Skeletal muscle satellite cell (primary cell): ENCODE data around the gene RGS6.

Experiments used
- H3K27me3 ChIP-seq: 2 replicates; pipeline ENCODE4 v1.7.0; 2013; ENCODE audit warnings: low read length; ENCODE audit not compliant: control insufficient read depth, insufficient read depth
- H3K36me3 ChIP-seq: 2 replicates; pipeline ENCODE4 v1.7.0; 2013; ENCODE audit warnings: mild to moderate bottlenecking, control low read depth, low read length; ENCODE audit not compliant: insufficient read depth
- H3K4me1 ChIP-seq: 2 replicates; pipeline ENCODE4 v1.7.0; 2013; ENCODE audit warnings: low read length; ENCODE audit not compliant: control insufficient read depth, insufficient read depth
- H3K4me2 ChIP-seq: 2 replicates; pipeline ENCODE4 v1.7.0; 2013; ENCODE audit warnings: mild to moderate bottlenecking, low read length
- H3K4me3 ChIP-seq: 2 replicates; pipeline ENCODE4 v1.7.0; 2013; ENCODE audit warnings: low read length
- H3K9ac ChIP-seq: 2 replicates; pipeline ENCODE4 v1.7.0; 2013; ENCODE audit warnings: mild to moderate bottlenecking, low read depth, low read length, moderate library complexity
- H3K9me3 ChIP-seq: replicated peaks from 2 replicates; pipeline ENCODE4 v1.7.0; 2013; ENCODE audit warnings: mild to moderate bottlenecking, control low read depth, low read length

RGS6 gene

GRCh38 chr14:72261068-72261467 is 328.8 kb downstream of the RGS6 start:
- Histone ChIP-seq H3K4me3 (no peak overlapping the region), H3K27me3 (no peaks in the 10 kb centered on the region), H3K9ac (no peak overlapping the region), H3K36me3 (no peaks in the 10 kb centered on the region), H3K9me3 (no peaks in the 10 kb centered on the region), H3K4me2 (no peak overlapping the region), H3K4me1 (no peaks in the 10 kb centered on the region)

- Histone ChIP-seq H3K27me3 (no peaks in the 10 kb centered on the region), H3K4me1 (no peaks in the 10 kb centered on the region), H3K36me3 (no peaks in the 10 kb centered on the region), H3K4me2 (no peak overlapping the region), H3K9me3 (no peaks in the 10 kb centered on the region), H3K4me3 (no peak overlapping the region), H3K9ac (no peak overlapping the region)
Measured at GRCh38 chr14:72262771-72263170, 330.5 kb downstream of the RGS6 start.

- Histone ChIP-seq H3K9ac (no peak overlapping the region), H3K4me2 (no peak overlapping the region), H3K27me3 (no peaks in the 10 kb centered on the region), H3K36me3 (no peaks in the 10 kb centered on the region), H3K9me3 (no peaks in the 10 kb centered on the region), H3K4me1 (no peaks in the 10 kb centered on the region), H3K4me3 (no peak overlapping the region)
Measured at GRCh38 chr14:72264716-72265115, 332.5 kb downstream of the RGS6 start.

GRCh38 chr14:72270147-72270727 is 338.0 kb downstream of the RGS6 start:
- Histone ChIP-seq H3K36me3 (no peaks in the 10 kb centered on the region), H3K4me3 (no peak overlapping the region), H3K4me2 (no peak overlapping the region), H3K9me3 (no peaks in the 10 kb centered on the region), H3K4me1 (no peaks in the 10 kb centered on the region), H3K9ac (no peak overlapping the region), H3K27me3 (no peaks in the 10 kb centered on the region)

GRCh38 chr14:72270749-72271148 is 338.5 kb downstream of the RGS6 start:
- H3K9me3 ChIP-seq = no peaks in the 10 kb centered on the region
- H3K4me3 ChIP-seq = no peak overlapping the region
- no peaks in the 10 kb centered on the region for H3K4me1 ChIP-seq
- no peak overlapping the region for H3K9ac ChIP-seq
- no peak overlapping the region for H3K4me2 ChIP-seq
- no peaks in the 10 kb centered on the region for H3K36me3 ChIP-seq
- no peaks in the 10 kb centered on the region for H3K27me3 ChIP-seq

- Histone ChIP-seq H3K4me2 (no peak overlapping the region), H3K36me3 (no peaks in the 10 kb centered on the region), H3K4me1 (no peaks in the 10 kb centered on the region), H3K9ac (no peak overlapping the region), H3K27me3 (no peaks in the 10 kb centered on the region), H3K4me3 (no peak overlapping the region), H3K9me3 (no peaks in the 10 kb centered on the region)
Measured at GRCh38 chr14:72275242-72275641, 343.0 kb downstream of the RGS6 start.

- Histone ChIP-seq H3K4me3 (no peak overlapping the region), H3K4me1 (no peaks in the 10 kb centered on the region)
Measured at GRCh38 chr14:72278316-72278715, 346.1 kb downstream of the RGS6 start.

GRCh38 chr14:72284176-72284575 is 351.9 kb downstream of the RGS6 start:
- H3K36me3 ChIP-seq = no peaks in the 10 kb centered on the region
- H3K9ac ChIP-seq = no peak overlapping the region
- no peaks in the 10 kb centered on the region for H3K9me3 ChIP-seq
- no peak overlapping the region for H3K4me2 ChIP-seq
- no peaks in the 10 kb centered on the region for H3K4me1 ChIP-seq
- H3K27me3 ChIP-seq = no peaks in the 10 kb centered on the region
- H3K4me3 ChIP-seq = no peak overlapping the region

More at GRCh38 chr14:72278316-72278715, 346.1 kb downstream of the RGS6 start:
- Histone ChIP-seq H3K4me2 (no peak overlapping the region), H3K9me3 (no peaks in the 10 kb centered on the region), H3K9ac (no peak overlapping the region), H3K27me3 (no peaks in the 10 kb centered on the region), H3K36me3 (no peaks in the 10 kb centered on the region)

GRCh38 chr14:72290241-72290640 is 358.0 kb downstream of the RGS6 start:
- Histone ChIP-seq H3K4me1 (no peaks in the 10 kb centered on the region), H3K36me3 (no peaks in the 10 kb centered on the region), H3K27me3 (peaks cover 3% of the 10 kb centered on the region), H3K9me3 (no peaks in the 10 kb centered on the region), H3K4me2 (no peak overlapping the region), H3K4me3 (no peak overlapping the region), H3K9ac (no peak overlapping the region)

GRCh38 chr14:72291908-72292688 is 359.9 kb downstream of the RGS6 start:
- Histone ChIP-seq H3K4me2 (no peak overlapping the region), H3K9me3 (no peaks in the 10 kb centered on the region), H3K27me3 (peaks cover 3% of the 10 kb centered on the region), H3K9ac (no peak overlapping the region), H3K4me1 (no peaks in the 10 kb centered on the region), H3K4me3 (no peak overlapping the region), H3K36me3 (no peaks in the 10 kb centered on the region)

- no peaks in the 10 kb centered on the region for H3K9me3 ChIP-seq
- no peak overlapping the region for H3K4me2 ChIP-seq
- no peaks in the 10 kb centered on the region for H3K4me1 ChIP-seq
- H3K4me3 ChIP-seq = no peak overlapping the region
- no peaks in the 10 kb centered on the region for H3K36me3 ChIP-seq
- H3K9ac ChIP-seq = no peak overlapping the region
- H3K27me3 ChIP-seq = peaks cover 3% of the 10 kb centered on the region
Measured at GRCh38 chr14:72292689-72293024, 360.4 kb downstream of the RGS6 start.

GRCh38 chr14:72301352-72301751 is 369.1 kb downstream of the RGS6 start:
- no peaks in the 10 kb centered on the region for H3K4me1 ChIP-seq

More at GRCh38 chr14:72301352-72301751, 369.1 kb downstream of the RGS6 start:
- Histone ChIP-seq H3K27me3 (no peaks in the 10 kb centered on the region), H3K4me2 (no peak overlapping the region), H3K9me3 (no peaks in the 10 kb centered on the region), H3K9ac (no peak overlapping the region), H3K4me3 (no peak overlapping the region), H3K36me3 (no peaks in the 10 kb centered on the region)
